Peyer's patch (tissue), 4 donors: ENCODE data around the gene CA9.
"Not testable (repeated sequence)": the region's sequence is repeated elsewhere in the genome, so short reads cannot be mapped to it uniquely, and the experiment has no call there.

Experiments
- CTCF ChIP-seq, 6 experiments: fragments of 450-650 bp in 4 of 6; fragments of 200-600 bp in 2 of 6; sonication (generic) in 1 of 6; IDR thresholded peaks; one replicate each; pipeline ENCODE4 v1.5.1; 2017 to 2019; ENCODE audit warnings: antibody characterized with exemption in 6 of 6, mild to moderate bottlenecking in 3 of 6, moderate library complexity in 1 of 6
- POLR2A ChIP-seq, 2 donors: fragments of 450-650 bp; IDR thresholded peaks; one replicate each; pipeline ENCODE4 v1.5.1; 2017; ENCODE audit warnings: antibody characterized with exemption in 2 of 2, mild to moderate bottlenecking in 2 of 2, moderate library complexity in 2 of 2

GRCh38 chr9:35639225-35639624 lies 34.5 kb upstream of the CA9 start:
- TF ChIP-seq CTCF, POLR2A (IDR thresholded peaks at IDR 0.05): not testable (repeated sequence)
